Liver (tissue), 3 donors: ENCODE measurements around the gene RHOT1.

ENCODE experiments used
- ATF3 ChIP-seq: IDR thresholded peaks from 2 replicates; pipeline ENCODE4 v1.6.1; 2016; ENCODE audit warnings: antibody characterized with exemption
- CTCF ChIP-seq: fragments of 150-350 bp; IDR thresholded peaks from 2 replicates; pipeline ENCODE4 v1.5.1; 2017; ENCODE audit warnings: improper control_type of control experiment, low read depth, low read length; ENCODE audit not compliant: missing input control
- EGR1 ChIP-seq, 2 donors: IDR thresholded peaks; 2 replicates each; pipeline ENCODE4 v1.6.1; 2016 to 2018; ENCODE audit warnings: antibody characterized with exemption in 2 of 2, low read depth in 2 of 2
- GABPA ChIP-seq, 2 donors: IDR thresholded peaks in 1 of 2; conservative IDR thresholded peaks in 1 of 2; 2 replicates each; pipeline ENCODE4 v1.6.1; 2016; ENCODE audit warnings: antibody characterized with exemption in 2 of 2, mild to moderate bottlenecking in 1 of 2, moderate library complexity in 1 of 2
- HNF4A ChIP-seq, 2 donors: conservative IDR thresholded peaks; 2 replicates each; pipeline ENCODE4 v1.6.1; 2016; ENCODE audit warnings: antibody characterized with exemption in 2 of 2, mild to moderate bottlenecking in 2 of 2
- JUND ChIP-seq, 2 donors: IDR thresholded peaks; 2 replicates each; pipeline ENCODE4 v1.6.1; 2016; ENCODE audit warnings: antibody characterized with exemption in 2 of 2
- MAX ChIP-seq: IDR thresholded peaks from 2 replicates; pipeline ENCODE4 v1.6.1; 2016; ENCODE audit warnings: antibody characterized with exemption
- RAD21 ChIP-seq, 2 donors: IDR thresholded peaks; 2 replicates each; pipeline ENCODE4 v1.6.1; 2016; ENCODE audit warnings: antibody characterized with exemption in 2 of 2, mild to moderate bottlenecking in 2 of 2
- REST ChIP-seq: IDR thresholded peaks from 2 replicates; pipeline ENCODE4 v1.6.1; 2016; ENCODE audit warnings: antibody characterized with exemption, mild to moderate bottlenecking
- YY1 ChIP-seq: IDR thresholded peaks from 2 replicates; pipeline ENCODE4 v1.6.1; 2016; ENCODE audit warnings: antibody characterized with exemption, mild to moderate bottlenecking
- ZBTB33 ChIP-seq: IDR thresholded peaks from 2 replicates; pipeline ENCODE4 v1.6.1; 2016; ENCODE audit warnings: antibody characterized with exemption
- donor health status: healthy.
- donor health status: healthy.

GRCh38 chr17:32120716-32121115 lies 21.6 kb upstream of the RHOT1 start:
- TF ChIP-seq CTCF: no peak
- no peak for TF ChIP-seq REST
- no peak for TF ChIP-seq ATF3
- no peak for TF ChIP-seq JUND (IDR thresholded peaks at IDR 0.05)
- TF ChIP-seq HNF4A (conservative IDR thresholded peaks at IDR 0.05): no peak
- no peak for TF ChIP-seq ZBTB33
- TF ChIP-seq YY1: no peak
- TF ChIP-seq MAX: no peak
- no peak for TF ChIP-seq GABPA (IDR thresholded peaks at IDR 0.05 in 1 of 2, conservative IDR thresholded peaks at IDR 0.05 in 1 of 2)
- no peak for TF ChIP-seq RAD21 (IDR thresholded peaks at IDR 0.05)
- TF ChIP-seq EGR1 (IDR thresholded peaks at IDR 0.05; ENCODE audit: low read depth in 2 of 2): no peak
